ENCODE measurements around the gene CSN1S1.
"Not testable (repeated sequence)": the region's sequence is repeated elsewhere in the genome, so short reads cannot be mapped to it uniquely, and the experiment has no call there.

The CSN1S1 gene, protein sequence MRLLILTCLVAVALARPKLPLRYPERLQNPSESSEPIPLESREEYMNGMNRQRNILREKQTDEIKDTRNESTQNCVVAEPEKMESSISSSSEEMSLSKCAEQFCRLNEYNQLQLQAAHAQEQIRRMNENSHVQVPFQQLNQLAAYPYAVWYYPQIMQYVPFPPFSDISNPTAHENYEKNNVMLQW

DNA sequence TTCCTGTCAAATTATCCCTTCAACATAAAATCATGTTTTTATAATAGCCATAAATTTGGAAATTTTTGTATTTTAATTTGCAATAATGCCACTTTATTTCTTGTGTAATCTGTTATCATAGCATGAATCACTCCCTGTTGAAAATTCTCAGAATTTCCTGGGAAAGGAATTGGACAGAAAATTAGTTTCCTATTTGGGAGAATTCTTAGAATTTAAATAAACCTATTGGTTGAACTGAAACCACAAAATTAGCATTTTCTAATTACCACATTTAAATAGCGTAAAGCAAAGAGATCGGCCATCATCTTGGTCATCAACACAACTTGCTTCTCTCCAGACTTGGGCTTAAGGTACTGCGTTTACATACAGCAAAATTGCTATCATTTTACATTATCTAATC, at the start of gene CSN1S1:
CSN1S1 (plus strand) TSS at position 301 of the 400 bp plus-strand sequence. CDS start 1,488 bp downstream, outside the sequence.
- no peak for DNase-seq

DNA sequence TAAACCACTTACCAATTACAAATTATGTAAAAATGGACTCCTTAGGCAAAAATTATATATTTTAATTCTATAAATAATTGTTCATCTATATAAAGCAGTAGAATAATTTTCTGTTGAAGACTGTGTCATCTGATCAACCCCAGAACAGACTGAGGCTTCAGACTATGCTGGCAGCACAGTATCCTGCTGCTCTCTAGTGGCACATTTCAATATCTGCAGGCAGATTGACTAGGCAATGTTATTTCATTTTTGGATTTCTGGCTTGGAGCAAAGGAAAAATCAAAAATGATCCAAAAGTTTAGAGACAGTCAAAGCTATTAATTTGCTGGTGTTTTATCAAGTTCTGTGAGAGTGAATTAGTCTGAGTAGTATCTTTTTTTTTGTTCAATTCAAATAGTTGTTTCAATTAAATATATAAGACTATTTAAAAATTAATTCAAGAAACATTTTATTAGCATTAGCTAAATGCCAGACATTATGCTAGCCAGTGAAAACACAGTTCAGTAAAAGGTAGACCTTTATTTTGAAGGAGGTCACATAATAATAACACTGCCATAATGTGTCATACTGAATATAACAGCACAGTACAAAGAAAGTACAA, 49.6 kb upstream of the CSN1S1 start:
- DNase-seq, result no peak

DNA sequence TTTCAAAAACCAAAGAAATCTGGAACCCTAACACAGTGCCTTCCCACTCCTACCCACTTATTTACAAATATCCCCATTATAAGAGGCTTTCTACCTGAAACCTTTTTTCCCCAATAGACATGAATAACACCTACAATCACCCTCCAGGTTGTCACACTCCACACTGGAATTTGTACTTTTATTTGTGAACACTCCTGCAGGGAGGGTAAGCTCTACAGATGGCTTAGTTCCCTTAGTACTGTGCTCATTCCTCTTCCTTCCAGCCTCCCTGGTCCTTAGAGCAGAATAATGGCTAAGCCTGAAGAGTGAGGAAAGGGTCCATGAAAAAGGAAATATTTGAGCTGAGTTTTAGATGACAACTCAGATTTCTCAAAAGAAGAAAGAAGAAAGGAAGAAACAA, 48.7 kb upstream of the CSN1S1 start:
- DNase-seq, result no peak

DNA sequence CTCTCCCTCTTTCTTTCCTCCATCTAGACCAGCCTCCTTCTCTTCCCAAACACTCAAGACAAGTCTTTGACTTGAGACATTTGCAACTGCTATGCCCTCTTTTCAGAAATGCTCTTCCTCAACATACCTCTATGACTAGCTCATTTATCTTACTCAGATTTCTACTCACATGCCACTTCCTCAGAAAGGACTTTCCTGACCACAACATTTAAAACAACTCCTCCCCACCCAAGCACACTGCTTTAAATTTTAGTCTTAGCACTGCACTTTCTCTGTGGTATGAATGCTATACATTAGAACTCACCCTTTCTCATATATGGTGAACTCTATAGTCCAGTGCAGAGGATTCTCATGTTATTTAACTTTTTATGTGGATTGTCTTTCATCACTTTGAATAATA, 42.5 kb upstream of the CSN1S1 start:
- DNase-seq, result no peak

DNA sequence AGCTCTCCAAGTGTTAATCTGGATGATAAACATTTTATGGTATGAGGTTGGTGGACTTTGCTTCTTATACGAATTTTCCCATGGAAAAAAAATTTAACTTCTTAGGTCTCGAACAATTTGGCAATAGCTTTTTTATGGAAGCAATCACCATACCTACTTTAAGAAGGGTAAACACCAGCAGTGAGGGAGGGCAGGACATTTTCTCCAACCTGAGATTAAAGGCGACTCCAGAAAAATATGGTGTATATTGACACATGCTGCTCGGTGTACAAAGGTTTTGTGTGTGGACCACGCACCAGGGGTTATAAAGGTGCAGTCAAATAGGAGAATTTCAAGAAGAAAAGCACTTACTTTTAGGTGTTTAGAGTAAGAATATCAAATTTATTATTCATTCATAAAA, 36.7 kb upstream of the CSN1S1 start:
- no peak for DNase-seq

DNA sequence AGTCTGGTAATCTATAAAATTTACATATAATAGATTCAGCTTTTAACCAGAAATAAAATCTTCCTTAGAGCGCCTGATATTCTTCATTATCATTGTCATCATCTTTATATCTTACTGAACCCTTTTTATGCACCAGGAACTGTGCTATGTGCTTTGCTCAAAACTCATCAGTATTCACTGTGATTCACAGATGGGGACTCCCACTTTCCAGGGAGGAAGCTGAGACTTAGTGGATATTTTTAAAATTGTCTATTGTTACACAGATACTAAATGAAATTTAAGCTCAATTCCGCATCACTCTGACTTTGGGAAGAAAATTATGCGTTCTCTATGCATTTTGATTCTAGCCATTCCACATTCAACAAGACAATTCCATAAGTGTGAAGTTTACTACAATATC, 36.1 kb upstream of the CSN1S1 start:
- no peak for DNase-seq

DNA sequence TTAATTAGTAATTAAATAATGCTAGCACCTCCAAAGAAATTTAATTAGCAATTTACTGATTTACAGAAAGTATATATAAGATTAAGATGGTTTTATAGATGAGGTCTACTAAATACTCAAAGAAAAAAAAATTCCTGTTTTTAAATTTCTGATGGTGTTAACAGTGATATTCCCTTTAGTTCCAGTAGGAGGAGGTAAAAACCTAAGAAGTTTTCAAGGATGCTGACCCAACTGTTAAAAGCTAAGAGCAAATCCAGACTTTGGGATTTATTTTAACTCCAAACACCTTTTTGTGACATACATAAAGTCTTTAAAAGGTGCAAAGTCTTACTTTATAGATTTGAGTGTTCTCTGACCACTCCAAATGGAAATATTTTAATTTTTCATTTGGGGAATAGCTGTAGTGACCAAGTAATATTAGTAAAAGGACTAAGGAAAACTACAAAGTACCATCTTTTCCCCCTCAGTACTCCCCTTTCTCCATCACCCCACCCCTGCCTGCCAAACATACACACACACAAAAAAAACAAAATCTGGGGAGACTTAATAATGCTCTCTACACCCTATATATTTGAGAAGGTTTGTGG, 34.2 kb upstream of the CSN1S1 start:
- no peak for DNase-seq

DNA sequence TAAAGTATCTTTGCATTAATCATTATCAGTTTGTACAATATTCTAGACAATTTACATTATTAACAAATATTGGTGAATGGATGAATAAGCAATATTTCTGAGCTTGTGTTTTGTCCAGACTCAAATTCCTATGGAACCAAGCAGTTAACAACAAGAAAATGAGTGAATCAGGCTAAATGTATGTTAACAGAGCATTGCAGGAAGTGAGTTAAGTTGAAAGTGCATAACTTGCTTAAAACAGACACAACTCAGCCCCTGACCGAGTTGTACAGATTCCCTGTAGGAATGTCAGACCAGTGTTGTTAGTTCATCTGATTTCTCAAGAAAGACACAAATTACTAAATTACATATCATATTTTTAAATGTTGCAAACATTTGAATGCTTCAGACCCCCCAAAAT, 23.7 kb upstream of the CSN1S1 start:
- no peak for DNase-seq

DNA sequence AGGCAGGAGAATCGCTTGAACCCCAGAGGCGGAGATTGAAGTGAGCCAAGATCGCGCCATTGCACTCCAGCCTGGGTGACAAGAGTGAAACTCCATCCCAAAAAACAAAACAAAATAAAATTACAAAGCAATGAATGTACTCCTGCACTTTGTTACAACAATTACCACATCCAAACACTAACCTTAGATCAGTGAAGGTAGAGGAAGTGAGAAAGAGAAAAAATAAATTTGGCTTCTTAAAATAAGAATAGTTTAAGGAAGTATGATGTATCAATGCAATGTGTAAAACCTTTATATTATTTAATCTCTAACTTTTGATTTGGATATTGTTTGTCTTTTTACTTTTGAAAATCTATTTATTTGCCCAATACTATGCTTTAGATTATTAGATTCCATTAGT, 21.7 kb upstream of the CSN1S1 start:
- DNase-seq, result no peak

DNA sequence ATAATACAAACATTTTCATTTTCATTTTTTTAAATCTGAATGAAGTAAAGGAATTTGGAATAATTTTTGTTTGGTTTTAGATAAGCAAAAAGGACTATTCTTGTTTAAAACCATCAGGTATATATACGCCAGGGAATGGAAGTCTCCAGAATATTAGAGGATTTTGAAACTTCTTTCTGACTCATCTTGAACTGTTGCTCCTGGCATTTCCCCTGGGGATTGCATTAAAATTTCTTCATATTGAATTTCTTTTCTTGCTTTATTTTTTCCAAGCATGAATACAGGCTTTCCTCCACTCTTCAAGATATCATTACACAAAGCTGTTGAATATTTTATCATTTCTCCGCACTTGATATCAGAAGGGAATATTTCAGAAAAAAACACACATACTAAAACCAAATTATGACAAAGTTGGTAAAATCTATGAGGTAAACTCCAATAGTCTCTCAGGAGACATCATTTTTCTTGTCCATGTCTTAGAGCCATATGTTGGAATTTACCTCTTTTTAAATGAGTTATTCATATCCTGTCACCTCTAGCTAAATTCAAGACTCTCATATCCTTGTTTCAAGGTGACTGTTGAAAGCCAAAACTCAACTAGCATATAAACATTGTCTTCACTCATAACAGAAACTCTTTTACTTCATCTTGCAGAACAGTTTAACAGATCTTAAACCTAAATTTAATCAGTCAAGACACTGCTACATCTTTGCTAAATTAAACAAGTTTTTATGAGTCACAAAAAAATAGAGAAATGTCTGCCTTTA, 20.7 kb upstream of the CSN1S1 start:
- DNase-seq, result no peak

DNA sequence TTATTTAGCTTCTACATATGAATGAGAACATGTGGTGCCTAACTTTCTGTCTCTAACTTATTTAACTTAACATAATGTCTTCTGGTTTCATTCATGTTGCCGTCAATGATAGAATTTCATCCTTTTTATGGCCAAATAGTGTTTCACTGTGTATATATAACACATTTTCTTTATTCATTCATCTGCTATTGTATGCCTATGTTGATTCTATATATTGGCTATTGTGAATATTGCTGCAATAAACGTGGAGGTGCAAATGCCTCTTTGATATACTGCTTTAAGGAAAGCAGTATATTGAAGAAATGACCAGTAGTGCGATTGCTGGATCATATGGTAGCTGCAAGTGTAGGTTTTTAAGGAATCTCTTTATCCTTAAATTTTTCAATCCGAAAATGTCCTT, 10.0 kb upstream of the CSN1S1 start:
- no peak for DNase-seq

DNA sequence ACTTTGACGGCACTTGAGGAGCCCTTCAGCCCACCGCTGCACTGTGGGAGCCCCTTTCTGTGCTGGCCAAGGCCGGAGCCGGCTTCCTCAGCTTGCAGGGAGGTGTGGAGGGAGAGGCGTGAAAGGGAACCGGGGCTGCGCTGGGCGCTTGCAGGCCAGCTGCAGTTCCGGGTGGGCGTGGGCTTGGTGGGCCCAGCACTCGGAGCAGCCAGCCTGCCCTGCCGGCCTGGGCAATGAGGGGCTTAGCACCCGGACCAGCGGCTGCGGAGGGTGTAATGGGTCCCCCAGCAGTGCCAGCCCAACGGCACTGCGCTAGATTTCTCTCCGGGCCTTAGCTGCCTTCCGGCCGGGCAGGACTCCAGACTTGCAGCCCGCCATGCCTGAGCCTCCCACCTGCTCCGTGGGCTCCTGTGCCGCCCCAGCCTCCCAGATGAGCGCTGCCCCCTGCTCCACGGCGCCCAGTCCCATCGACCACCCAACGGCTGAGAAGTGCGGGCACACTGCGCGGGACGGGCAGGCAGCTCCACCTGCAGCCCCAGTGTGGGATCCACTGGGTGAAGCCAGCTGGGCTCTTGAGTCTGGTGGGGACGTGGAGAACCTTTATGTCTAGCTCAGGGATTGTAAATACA, 7.0 kb upstream of the CSN1S1 start:
- DNase-seq, result not testable (repeated sequence)

DNA sequence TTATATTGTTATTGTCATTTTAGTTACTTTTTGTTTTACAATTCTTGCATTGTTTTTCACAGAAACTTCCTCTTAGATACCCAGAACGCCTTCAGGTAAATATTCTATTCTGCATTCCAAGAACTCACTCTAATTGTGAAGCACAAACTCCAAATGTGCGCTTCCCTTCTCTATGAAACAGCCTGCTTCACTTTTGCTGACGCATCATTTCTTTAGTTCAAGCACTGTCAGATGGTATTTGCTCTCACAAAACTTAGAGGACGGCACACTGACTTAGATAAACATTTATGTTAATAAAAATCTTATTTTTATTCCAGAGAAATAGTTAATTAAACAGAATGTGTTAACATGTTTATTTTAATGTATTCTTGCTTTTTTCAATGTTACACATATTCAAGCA, 3.3 kb downstream of the CSN1S1 start:
- no peak for DNase-seq

DNA sequence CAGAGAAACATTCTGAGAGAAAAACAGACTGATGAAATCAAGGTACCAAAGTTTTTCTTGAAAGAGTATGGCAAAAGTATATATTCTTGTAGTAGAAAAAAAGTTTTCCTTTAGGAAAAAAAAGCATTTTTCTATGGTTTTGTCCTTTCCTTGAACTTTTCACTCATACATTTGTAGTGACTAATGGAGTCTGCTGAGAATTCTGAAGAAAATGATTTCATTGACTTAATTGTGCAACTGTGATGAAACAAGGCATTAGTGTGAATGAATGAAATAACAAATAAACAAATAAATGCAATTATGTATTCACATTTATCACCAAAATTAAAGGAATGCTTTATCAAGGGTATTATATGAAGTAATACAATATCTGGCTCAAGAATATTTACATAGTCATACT, 5.7 kb downstream of the CSN1S1 start:
- no peak for DNase-seq

DNA sequence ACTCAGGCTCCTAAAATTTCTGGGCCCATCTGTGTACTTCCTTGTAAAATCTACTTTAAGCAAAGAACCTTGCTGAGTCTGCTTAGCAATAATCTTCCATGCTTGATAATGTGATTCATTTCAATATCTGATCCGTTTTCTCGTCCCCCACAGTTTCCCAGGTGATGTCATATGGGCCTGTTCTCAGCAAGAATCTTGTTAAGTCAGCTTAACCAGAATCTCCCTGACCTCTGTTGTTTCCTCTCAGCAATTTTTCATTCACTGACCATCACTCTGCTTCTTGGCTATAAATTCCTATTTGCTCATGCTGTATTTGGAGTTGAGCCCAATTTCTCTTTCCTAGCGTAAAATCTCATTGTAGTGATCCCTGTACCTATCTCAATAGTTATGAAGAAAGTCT, 20.7 kb downstream of the CSN1S1 start:
- DNase-seq, result no peak

DNA sequence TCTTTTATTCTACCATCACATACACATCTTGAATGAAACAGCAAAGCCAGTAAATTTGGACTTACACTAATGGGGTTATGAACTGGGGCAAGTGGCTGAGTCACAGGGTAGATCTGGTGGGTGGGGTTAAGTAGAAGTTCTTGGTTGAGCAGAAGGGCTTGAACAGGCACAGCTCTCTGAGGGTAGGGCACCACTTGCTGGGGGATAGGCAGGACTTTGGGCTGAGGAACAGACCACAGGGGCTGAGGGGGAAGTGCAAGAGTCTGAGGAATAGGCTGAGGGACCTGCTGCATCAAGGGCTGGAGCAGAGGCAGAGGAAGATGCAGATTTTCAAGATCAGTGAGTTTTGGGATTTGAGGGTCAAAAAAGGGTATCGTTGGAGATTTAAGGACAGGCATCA, 26.3 kb downstream of the CSN1S1 start:
- no peak for DNase-seq

DNA sequence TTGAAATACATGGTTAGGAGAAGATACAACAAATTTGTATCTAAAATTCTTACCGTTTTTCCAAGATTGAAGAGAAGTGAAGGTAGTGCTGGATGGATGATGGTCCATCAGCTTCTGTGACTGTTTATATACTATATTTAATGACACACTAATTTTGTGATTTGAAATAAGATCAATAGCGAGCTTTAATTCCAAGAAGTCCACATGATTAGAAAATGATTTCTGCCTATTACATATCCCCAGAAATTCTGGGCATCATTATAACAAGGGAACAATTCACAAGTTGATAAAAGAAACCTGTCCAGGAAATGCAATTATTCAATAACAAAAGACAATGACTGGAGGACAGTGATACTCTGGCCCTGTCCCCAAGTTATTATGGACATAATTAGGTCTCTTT, 34.8 kb downstream of the CSN1S1 start, which contains the start of gene CSN2:
CSN2 (minus strand) TSS at position 101 of the 400 bp plus-strand sequence. CDS start 4,733 bp downstream, outside the sequence.
- no peak for DNase-seq

DNA sequence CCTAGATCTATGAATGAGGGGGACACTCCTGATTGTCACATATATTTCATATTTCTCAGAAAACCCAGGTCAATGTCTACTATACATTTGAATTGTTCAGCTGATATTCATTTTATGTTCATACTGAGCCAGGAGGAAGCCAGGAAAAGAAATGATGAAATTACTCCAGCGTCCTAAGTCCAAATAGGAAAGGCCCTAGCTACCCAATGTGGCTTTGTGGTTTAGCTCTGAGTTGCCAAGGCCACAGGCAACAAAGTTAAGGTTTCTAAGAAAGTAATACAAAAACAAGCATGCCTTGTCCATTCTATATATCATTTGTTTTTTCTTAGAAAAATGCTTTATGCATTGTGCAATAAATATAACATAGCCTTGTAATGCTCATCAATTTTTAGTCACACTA, 39.2 kb downstream of the CSN1S1 start:
- DNase-seq, result no peak

DNA sequence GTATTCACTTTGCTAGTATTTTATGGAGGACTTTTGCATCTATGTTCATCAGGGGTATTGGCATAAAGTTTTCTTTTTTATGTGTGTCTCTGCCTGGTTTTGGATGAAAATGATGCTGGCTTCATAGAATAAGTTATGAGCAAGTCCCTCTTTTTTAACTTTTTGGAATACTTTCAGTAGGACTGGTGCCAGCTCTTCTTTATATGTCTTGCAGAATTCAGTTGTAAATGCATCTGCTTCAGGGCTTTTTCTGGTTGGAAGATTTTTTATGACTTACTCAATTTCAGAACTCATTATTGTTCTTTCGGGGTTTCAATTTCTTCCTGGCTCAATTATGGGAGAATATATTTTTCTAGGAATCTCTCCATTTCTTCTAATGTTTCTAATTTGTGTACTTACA, 43.8 kb downstream of the CSN1S1 start:
- DNase-seq, result no peak

DNA sequence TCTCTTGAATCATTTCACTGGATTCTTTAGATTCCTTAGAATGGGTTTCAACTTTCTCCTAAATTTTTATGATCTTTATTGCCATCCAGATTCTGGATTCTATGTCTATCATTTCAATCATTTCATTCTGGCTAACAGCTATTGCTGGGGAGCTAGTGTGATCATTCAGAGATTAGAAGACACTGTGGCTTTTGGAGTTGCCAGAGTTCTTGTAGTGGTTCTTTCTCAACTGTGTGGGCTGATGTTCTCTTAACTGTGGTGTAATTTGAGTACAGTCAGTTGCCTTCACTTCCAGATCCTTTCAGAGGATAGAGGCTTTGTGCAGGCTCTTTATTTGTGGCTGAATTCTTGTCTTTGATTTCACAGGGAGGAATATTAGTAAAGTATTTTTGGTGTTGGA, 46.7 kb downstream of the CSN1S1 start:
- DNase-seq, result no peak

DNA sequence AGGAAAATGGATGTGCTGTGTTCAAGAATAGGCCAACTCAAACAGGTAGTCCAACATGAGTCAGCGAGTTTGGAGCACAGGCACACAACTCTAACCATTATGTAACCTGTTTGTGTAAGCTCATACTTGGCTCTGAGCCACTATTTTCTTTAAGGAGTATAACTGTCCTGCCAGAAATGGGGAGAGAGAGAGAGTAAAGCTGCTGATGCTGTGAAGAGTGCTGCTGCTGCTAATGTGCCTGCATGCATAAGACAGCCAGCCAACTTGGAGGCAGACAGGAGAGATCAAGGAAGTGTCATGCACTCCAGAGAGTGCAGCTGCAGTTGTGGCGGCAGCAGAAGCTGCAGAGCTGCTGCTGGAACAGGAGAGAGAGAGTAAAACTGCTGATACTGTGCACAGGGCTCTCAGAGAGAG, 53.2 kb downstream of the CSN1S1 start:
- no peak for DNase-seq

DNA sequence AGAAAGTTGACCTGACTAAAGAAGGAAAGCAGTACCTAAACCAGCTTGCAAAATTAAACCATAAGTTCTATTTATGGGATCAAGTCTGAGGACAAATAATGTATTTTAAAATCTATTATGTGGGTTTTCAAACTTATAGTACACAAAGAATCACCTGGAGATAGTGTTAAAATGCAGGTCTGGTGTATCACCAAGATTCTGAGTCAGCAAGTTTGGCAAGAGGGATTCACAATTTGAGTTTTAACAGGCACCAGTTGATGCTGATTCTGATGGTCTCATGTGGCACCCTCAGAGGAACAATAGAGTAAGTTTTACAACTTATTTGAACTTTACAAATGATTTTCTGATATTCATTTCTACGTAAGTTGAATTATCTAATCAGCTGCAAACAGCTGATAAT, 55.8 kb downstream of the CSN1S1 start:
- DNase-seq, result no peak

DNA sequence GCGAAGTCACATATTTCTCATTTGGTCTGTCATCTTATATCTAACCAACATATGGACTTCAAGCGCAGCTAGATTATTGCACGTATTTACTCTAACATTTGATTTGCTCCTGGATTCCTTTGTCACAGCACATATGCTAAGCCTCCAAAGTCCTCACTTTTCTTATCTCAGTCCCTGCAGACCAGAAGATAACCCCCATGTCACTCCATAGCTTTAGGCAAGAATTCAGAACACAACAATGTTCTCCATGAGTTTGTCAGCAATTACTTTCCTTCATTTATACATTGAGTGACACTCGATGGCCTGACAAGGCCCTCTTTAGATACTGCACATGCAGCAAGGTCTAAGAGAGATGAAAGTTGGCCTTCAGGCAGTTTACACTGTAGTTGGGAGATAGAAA, 60.1 kb downstream of the CSN1S1 start:
- no peak for DNase-seq

DNA sequence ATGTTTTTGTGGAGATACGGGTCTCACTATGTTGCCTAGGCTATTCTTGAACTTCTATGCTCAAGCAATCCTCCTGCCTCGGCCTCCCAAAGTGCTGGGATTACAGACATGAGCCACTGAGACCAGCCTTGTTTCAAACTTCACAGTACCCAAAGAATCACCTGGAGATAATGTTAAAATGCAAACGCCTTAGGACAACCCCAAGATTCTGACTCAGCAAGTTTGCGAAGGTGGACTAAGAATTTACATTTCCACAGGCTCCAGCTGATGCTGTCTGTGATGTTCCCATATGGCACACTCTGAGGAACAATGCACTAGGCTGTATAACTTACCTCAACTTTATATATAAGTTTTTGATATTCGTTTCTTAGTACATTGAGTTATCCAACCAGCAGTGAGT, 63.9 kb downstream of the CSN1S1 start:
- DNase-seq, result no peak
